ENCODE measurements around the gene PRMT3.

PRMT3 gene

GRCh38 chr11:20407344-20407743 is 19.8 kb downstream of the PRMT3 start:
- H3K4me3 ChIP-seq, result no peak overlapping the region

DNA sequence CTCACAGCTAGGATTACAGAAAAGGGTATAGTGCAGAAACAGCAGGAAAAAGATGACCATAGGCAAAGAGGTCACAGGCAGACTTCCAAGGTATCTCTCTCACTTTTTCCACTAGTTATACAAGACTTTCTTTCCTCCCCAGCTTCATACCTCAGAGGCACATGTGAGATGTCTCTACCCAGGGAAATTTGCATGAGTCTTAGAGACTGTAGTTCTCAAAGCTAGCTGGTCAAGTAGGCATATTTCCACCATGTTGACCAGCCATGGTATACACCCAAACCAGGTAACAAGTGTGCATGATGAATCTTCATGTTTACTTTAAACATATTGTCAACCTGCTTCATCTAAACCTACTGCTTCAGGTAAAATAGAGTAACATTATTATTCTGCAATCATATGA is 27.9 kb downstream of the PRMT3 start:
- no peaks in the 10 kb centered on the region for H3K27me3 ChIP-seq
- no peaks in the 10 kb centered on the region for H3K4me1 ChIP-seq
- no peak overlapping the region for H3K27ac ChIP-seq
- H3K4me3 ChIP-seq, result no peak overlapping the region
- H3K9me3 ChIP-seq, result no peaks in the 10 kb centered on the region
- H3K36me3 ChIP-seq, result peaks cover 6 to 16% (median 15%) of the 10 kb centered on the region in 3 donors
- no peak for DNase-seq
- intact Hi-C loops (cut with DNase I; ENCODE audit: low total_unique reads), result no loop called here
- TF ChIP-seq CTCF (IDR thresholded peaks at IDR 0.05), result no peak

More at GRCh38 chr11:20407344-20407743, 19.8 kb downstream of the PRMT3 start:
- no peak for TF ChIP-seq CTCF (IDR thresholded peaks at IDR 0.05)
- H3K27ac ChIP-seq, result no peak overlapping the region
- intact Hi-C loops (cut with DNase I; ENCODE audit: low total_unique reads), result no loop called here
- no peaks in the 10 kb centered on the region for H3K4me1 ChIP-seq
- DNase-seq, result no peak
- H3K9me3 ChIP-seq, result no peaks in the 10 kb centered on the region
- H3K36me3 ChIP-seq, result peaks cover 59 to 60% (median 59%) of the 10 kb centered on the region in 3 donors
- H3K27me3 ChIP-seq, result no peaks in the 10 kb centered on the region

DNA sequence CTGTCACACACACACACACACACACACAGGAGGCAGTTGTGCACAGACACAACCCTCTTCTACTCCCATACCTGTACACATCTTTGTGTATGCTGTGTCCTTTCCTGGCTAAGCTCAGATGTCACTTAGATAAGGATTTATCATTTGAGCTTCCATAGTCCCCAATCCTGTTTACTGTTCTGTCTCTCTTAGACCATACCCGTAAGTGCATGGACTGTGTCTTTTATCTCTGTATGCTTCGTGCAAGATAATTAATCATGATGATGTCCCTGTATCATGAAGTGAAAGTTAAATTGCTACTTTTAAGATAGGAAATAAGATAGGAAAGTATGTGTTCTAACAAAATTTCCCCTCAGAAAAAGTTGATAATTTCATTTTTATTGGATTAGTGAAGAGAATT is 30.3 kb downstream of the PRMT3 start:
- H3K4me3 ChIP-seq, result no peak overlapping the region
- DNase-seq, result no peak
- H3K27me3 ChIP-seq, result no peaks in the 10 kb centered on the region
- H3K4me1 ChIP-seq, result no peaks in the 10 kb centered on the region
- intact Hi-C loops (cut with DNase I; ENCODE audit: low total_unique reads), result no loop called here
- H3K36me3 ChIP-seq, result peaks cover 9 to 32% (median 17%) of the 10 kb centered on the region in 3 donors
- no peaks in the 10 kb centered on the region for H3K9me3 ChIP-seq
- TF ChIP-seq CTCF (IDR thresholded peaks at IDR 0.05), result no peak
- H3K27ac ChIP-seq, result no peak overlapping the region

DNA sequence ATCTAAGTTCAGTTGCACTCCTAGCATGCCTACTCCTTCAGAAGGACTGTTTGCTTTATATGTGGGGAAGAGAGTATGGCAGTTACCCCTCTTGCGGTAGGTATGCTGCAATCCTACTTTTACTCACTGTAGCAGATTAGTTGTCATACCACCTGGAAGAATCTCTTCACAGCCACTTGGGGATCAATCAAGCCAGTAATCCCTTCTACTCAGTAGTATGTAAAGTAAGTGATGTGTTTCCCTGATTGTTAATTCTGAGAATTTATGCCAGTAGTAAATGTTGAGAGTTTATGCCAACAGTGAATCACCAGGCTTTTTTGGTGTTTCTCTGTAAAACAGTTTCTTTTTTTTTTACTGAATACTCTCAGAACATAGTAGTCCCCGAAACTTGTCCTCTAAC is 34.4 kb downstream of the PRMT3 start:
- DNase-seq, result no peak
- H3K27ac ChIP-seq, result no peak overlapping the region
- intact Hi-C loops (cut with DNase I; ENCODE audit: low total_unique reads), result no loop called here
- no peaks in the 10 kb centered on the region for H3K27me3 ChIP-seq
- no peaks in the 10 kb centered on the region for H3K9me3 ChIP-seq
- H3K4me3 ChIP-seq, result no peak overlapping the region
- H3K36me3 ChIP-seq, result peaks cover 0 to 22% (median 17%) of the 10 kb centered on the region in 3 donors
- H3K4me1 ChIP-seq, result no peaks in the 10 kb centered on the region
- TF ChIP-seq CTCF (IDR thresholded peaks at IDR 0.05), result no peak

DNA sequence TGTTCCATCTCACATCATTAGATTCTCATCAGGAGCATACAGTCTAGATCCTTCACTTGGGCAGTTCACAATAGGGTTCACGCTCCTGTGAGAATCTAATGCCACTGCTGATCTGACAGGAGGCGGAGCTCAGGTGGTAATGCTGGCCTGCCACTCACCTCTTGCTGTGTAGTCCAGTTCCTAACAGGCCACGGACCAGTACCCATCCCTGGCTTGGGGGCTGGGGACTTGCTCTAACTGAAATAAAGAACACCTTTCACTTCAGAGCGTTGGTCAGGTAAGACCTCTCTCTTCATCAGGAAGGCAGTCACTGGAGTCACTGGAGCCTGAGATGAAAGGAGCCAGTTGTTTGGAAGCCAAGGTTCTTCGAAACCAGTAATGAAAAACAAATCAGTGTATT is 41.7 kb downstream of the PRMT3 start:
- H3K4me1 ChIP-seq, result no peaks in the 10 kb centered on the region
- H3K4me3 ChIP-seq, result no peak overlapping the region
- no peaks in the 10 kb centered on the region for H3K27me3 ChIP-seq
- peaks cover 0 to 9% (median 8%) of the 10 kb centered on the region in 3 donors for H3K36me3 ChIP-seq
- H3K9me3 ChIP-seq, result no peaks in the 10 kb centered on the region
- no peak overlapping the region for H3K27ac ChIP-seq
- intact Hi-C loops (cut with DNase I; ENCODE audit: low total_unique reads), result no loop called here
- DNase-seq, result no peak
- TF ChIP-seq CTCF (IDR thresholded peaks at IDR 0.05), result no peak

GRCh38 chr11:20438637-20439036 is 51.1 kb downstream of the PRMT3 start:
- H3K27ac ChIP-seq, result no peak overlapping the region
- intact Hi-C loops (cut with DNase I; ENCODE audit: low total_unique reads), result no loop called here
- H3K36me3 ChIP-seq, result peaks cover 5 to 10% (median 5%) of the 10 kb centered on the region in 3 donors
- no peak for DNase-seq
- TF ChIP-seq CTCF (IDR thresholded peaks at IDR 0.05), result no peak
- no peaks in the 10 kb centered on the region for H3K4me1 ChIP-seq
- H3K9me3 ChIP-seq, result no peaks in the 10 kb centered on the region
- H3K27me3 ChIP-seq, result no peaks in the 10 kb centered on the region
- H3K4me3 ChIP-seq, result no peak overlapping the region

All from tibial artery (tissue), 4 donors.